Fibroblast of lung (primary cell): ENCODE results near the gene WNK1. TPM values are rescaled to one million over a fixed set of nuclear protein-coding genes. Genes with fewer than 3 reads are reported as not detected.

Source experiments
- DNase-seq, 2 donors: peaks; one replicate each; pipeline versions ENCODE4 v3.0.0 to v3.0.0-alpha.2; 2010; ENCODE audit warnings: low read depth in 2 of 2
- H2AFZ ChIP-seq: 2 replicates; pipeline ENCODE4 v1.5.1; 2012; ENCODE audit warnings: low read length, control low read depth, inconsistent platforms
- H3K27ac ChIP-seq: 2 replicates; pipeline ENCODE4 v1.5.1; 2011; ENCODE audit warnings: low read length, control low read depth; ENCODE audit not compliant: insufficient read depth
- H3K27me3 ChIP-seq: 2 replicates; pipeline ENCODE4 v1.5.1; 2011; ENCODE audit warnings: mild to moderate bottlenecking, low read length; ENCODE audit not compliant: control insufficient read depth, insufficient read depth
- H3K36me3 ChIP-seq: 2 replicates; pipeline ENCODE4 v1.5.1; 2011; ENCODE audit warnings: low read length; ENCODE audit not compliant: control insufficient read depth, insufficient read depth
- H3K4me1 ChIP-seq: 2 replicates; pipeline ENCODE4 v1.5.1; 2011; ENCODE audit warnings: low read length; ENCODE audit not compliant: control insufficient read depth, insufficient read depth; ENCODE audit errors: extremely low read depth
- H3K4me2 ChIP-seq: 2 replicates; pipeline ENCODE4 v1.5.1; 2011; ENCODE audit warnings: low read length, control low read depth; ENCODE audit not compliant: insufficient read depth; ENCODE audit errors: extremely low read depth
- H3K4me3 ChIP-seq, 4 experiments: fragments of 200-600 bp in 1 of 4; sonication (generic) in 1 of 4; replicated peaks in 1 of 4; 2 replicates each; pipeline ENCODE4 v1.5.1; 2011 to 2016; ENCODE audit warnings: low read length in 4 of 4, low read depth in 3 of 4, mild to moderate bottlenecking in 3 of 4, control low read depth in 2 of 4, inconsistent platforms in 1 of 4, mixed read lengths in 1 of 4; ENCODE audit not compliant: insufficient read depth in 1 of 4; ENCODE audit errors: control extremely low read depth in 1 of 4
- H3K79me2 ChIP-seq: 2 replicates; pipeline ENCODE4 v1.5.1; 2012; ENCODE audit warnings: mild to moderate bottlenecking, low read length, inconsistent platforms; ENCODE audit not compliant: control insufficient read depth, insufficient read depth
- H3K9ac ChIP-seq: 2 replicates; pipeline ENCODE4 v1.5.1; 2011; ENCODE audit warnings: mild to moderate bottlenecking, low read length, control low read depth; ENCODE audit not compliant: insufficient read depth
- H3K9me3 ChIP-seq: 2 replicates; pipeline ENCODE4 v1.5.1; 2012; ENCODE audit warnings: low read depth, low read length; ENCODE audit not compliant: control insufficient read depth, insufficient read depth
- H4K20me1 ChIP-seq: 2 replicates; pipeline ENCODE4 v1.5.1; 2011; ENCODE audit warnings: low read length; ENCODE audit not compliant: control insufficient read depth, insufficient read depth; ENCODE audit errors: extremely low read depth
- CTCF ChIP-seq, 2 donors: IDR thresholded peaks in 1 of 2; conservative IDR thresholded peaks in 1 of 2; 1 replicate in 1 of 2; 2 replicates in 1 of 2; pipeline ENCODE4 v1.5.1; 2011 to 2012; ENCODE audit warnings: low read length in 2 of 2, control low read depth in 1 of 2, inconsistent platforms in 1 of 2, low read depth in 1 of 2, mild to moderate bottlenecking in 1 of 2
- EZH2 ChIP-seq: IDR thresholded peaks from 2 replicates; pipeline ENCODE4 v1.5.1; 2012; ENCODE audit warnings: low read length, control low read depth, mild to moderate bottlenecking; ENCODE audit errors: missing control alignments
- polyA plus RNA-seq, 2 donors: library from polyadenylated mRNA; depleted of rRNA in 1 of 2; stranded (reverse) in 1 of 2; unstranded in 1 of 2; fragments of >200 nt; gene quantifications; 2 replicates each; pipeline ENCODE4 v1.2.1, GENCODE V29; 2011 to 2012; ENCODE audit warnings: missing spikeins in 1 of 2
- total RNA-seq: library from RNA; depleted of rRNA; stranded (reverse); fragments of >200 nt; gene quantifications from 2 replicates; pipeline ENCODE4 v1.2.1, GENCODE V29; 2014

WNK1 gene
- total and polyA plus RNA-seq, 2 donors (not counting 1 experiment from before 2014, with no cell fraction given), result 38.5 to 130 TPM

GRCh38 chr12:902581-902980 lies 150.2 kb downstream of the WNK1 start:
- no peak overlapping the region for H3K27ac ChIP-seq
- H3K27me3 ChIP-seq, result no peaks in the 10 kb centered on the region
- no peak overlapping the region for H3K4me3 ChIP-seq
- H2AFZ ChIP-seq, result no peak overlapping the region
- peaks cover 14% of the 10 kb centered on the region for H3K36me3 ChIP-seq
- DNase-seq, result no peak
- no peak overlapping the region for H3K9ac ChIP-seq
- peaks cover 2% of the 10 kb centered on the region for H3K4me1 ChIP-seq
- H4K20me1 ChIP-seq, result no peaks in the 10 kb centered on the region
- H3K9me3 ChIP-seq, result no peaks in the 10 kb centered on the region
- no peaks in the 10 kb centered on the region for H3K79me2 ChIP-seq
- TF ChIP-seq EZH2, result no peak
- H3K4me2 ChIP-seq, result no peak overlapping the region

- Histone ChIP-seq H4K20me1 (no peaks in the 10 kb centered on the region), H3K4me3 (no peak overlapping the region), H3K9me3 (no peaks in the 10 kb centered on the region), H3K9ac (no peak overlapping the region), H3K27me3 (no peaks in the 10 kb centered on the region), H3K79me2 (no peaks in the 10 kb centered on the region), H3K36me3 (peaks cover 14% of the 10 kb centered on the region), H3K4me2 (no peak overlapping the region), H3K27ac (no peak overlapping the region), H3K4me1 (no peaks in the 10 kb centered on the region), H2AFZ (no peak overlapping the region)
- no peak for TF ChIP-seq CTCF (conservative IDR thresholded peaks at IDR 0.05 in 1 of 2, IDR thresholded peaks at IDR 0.05 in 1 of 2; ENCODE audit: low read depth in 1 of 2, low read length in 2 of 2)
- no peak for TF ChIP-seq EZH2
- DNase-seq, result no peak
Measured at GRCh38 chr12:903055-903454, 150.7 kb downstream of the WNK1 start.

- no peaks in the 10 kb centered on the region for H3K9me3 ChIP-seq
- H3K9ac ChIP-seq, result no peak overlapping the region
- no peak overlapping the region for H3K27ac ChIP-seq
- TF ChIP-seq EZH2, result no peak
- TF ChIP-seq CTCF (conservative IDR thresholded peaks at IDR 0.05 in 1 of 2, IDR thresholded peaks at IDR 0.05 in 1 of 2; ENCODE audit: low read depth in 1 of 2, low read length in 2 of 2), result no peak
- H3K27me3 ChIP-seq, result no peaks in the 10 kb centered on the region
- no peak overlapping the region for H3K4me3 ChIP-seq
- no peaks in the 10 kb centered on the region for H3K79me2 ChIP-seq
- no peak overlapping the region for H3K4me2 ChIP-seq
- H3K36me3 ChIP-seq, result peaks cover 18% of the 10 kb centered on the region
- DNase-seq, result no peak
- no peak overlapping the region for H2AFZ ChIP-seq
- H3K4me1 ChIP-seq, result no peaks in the 10 kb centered on the region
- H4K20me1 ChIP-seq, result no peaks in the 10 kb centered on the region
Measured at GRCh38 chr12:904010-904414, 151.6 kb downstream of the WNK1 start.
